GM12892 (cell line): Measurements from ENCODE around the gene MSX1.

ENCODE experiments used
- POLR2A ChIP-seq: IDR thresholded peaks from 2 replicates; pipeline ENCODE4 v1.6.1; 2011; ENCODE audit warnings: low read depth, low read length, control low read depth
- POLR2AphosphoS5 ChIP-seq: IDR thresholded peaks from 2 replicates; pipeline ENCODE4 v1.6.1; 2011; ENCODE audit warnings: low read depth, low read length, control low read depth
- TAF1 ChIP-seq: IDR thresholded peaks from 2 replicates; pipeline ENCODE4 v1.6.1; 2011; ENCODE audit warnings: low read depth, mild to moderate bottlenecking, control low read depth, low read length, borderline replicate concordance

DNA sequence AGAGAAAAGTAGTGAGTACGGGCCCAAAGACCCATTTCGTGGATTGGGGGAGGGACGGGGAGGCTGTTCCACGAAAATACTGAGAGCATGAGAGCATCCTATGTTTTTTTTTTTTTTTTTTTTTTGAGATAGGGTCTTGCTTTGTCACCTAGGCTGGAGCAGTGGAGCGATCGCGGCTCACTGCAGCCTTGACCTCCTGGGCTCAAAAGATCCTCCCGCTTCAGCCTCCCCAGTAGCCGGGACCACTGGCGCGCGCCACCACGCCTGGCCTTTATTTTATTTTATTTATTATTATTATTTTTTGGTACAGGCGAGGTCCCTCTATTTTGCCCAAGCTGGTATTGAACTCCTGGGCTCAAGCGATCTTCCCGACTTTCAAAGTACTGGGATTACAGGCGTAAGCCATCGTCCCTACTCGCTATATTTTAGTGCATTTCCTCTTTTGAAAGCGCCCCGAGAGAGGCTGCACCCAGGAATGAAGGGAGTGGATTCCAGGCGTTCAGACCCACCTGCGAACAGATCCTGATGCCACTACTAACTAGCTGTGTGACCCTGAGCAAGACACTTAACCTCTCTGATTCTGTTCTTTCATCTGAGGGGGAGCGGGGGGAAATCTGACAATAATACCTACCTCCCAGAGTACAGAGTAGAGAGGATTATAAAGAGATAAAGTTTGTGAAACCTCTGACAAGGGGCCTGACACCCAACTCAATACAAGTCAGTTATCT is 5.4 kb upstream of the MSX1 start:
- TF ChIP-seq POLR2A (no peak), POLR2AphosphoS5 (no peak), TAF1 (no peak)
